PC-3 (cell line): Measurements from ENCODE around the gene ZXDC. TPM values are rescaled to one million over a fixed set of nuclear protein-coding genes. Genes with fewer than 3 reads are reported as not detected.

Source experiments
- ATAC-seq: fragments of 200-7000 bp; cut with Tn5 transposase; 2 replicates; pipeline ENCODE4 v1.9.1; 2020; ENCODE audit warnings: mild to moderate bottlenecking, moderate library complexity
- BruUV-seq: library from RNA; stranded (reverse); fragments of 400-500 nt; replicated peaks from 2 replicates; lab custom pipeline; 2021; lab: Mats Ljungman, UMichigan
- CTCF ChIA-PET: fragments of 300-600 bp; sonication (Branson Sonifier 250); formaldehyde crosslinking; loops from one replicate; lab custom pipeline; 2022; ENCODE audit warnings: antibody characterized with exemption; lab: Charles Lee
- POLR2A ChIA-PET: fragments of 300-600 bp; sonication (Branson Sonifier 250); formaldehyde crosslinking; loops from one replicate; lab custom pipeline; 2022; ENCODE audit warnings: antibody characterized with exemption; ENCODE audit not compliant: unreplicated experiment; lab: Charles Lee
- DNase-seq: peaks from one replicate; pipeline ENCODE4 v3.0.0-alpha.2; 2015
- H2AFZ ChIP-seq: fragments of 300-600 bp; sonication (generic); 2 replicates; pipeline ENCODE4 v1.6.0; 2016; ENCODE audit warnings: antibody characterized with exemption, low read length
- H3F3A ChIP-seq: fragments of 300-600 bp; sonication (generic); one replicate; pipeline ENCODE4 v1.6.0; 2017; ENCODE audit warnings: antibody characterized with exemption, low read length, control low read depth, mild to moderate bottlenecking; ENCODE audit not compliant: unreplicated experiment
- H3K27ac ChIP-seq: fragments of 300-600 bp; sonication (generic); 2 replicates; pipeline ENCODE4 v1.5.1; 2016; ENCODE audit warnings: mild to moderate bottlenecking, low read length
- H3K27me3 ChIP-seq: fragments of 300-600 bp; sonication (generic); 2 replicates; pipeline ENCODE4 v1.6.1; 2016; ENCODE audit warnings: low read length, mixed read lengths
- H3K36me3 ChIP-seq: fragments of 300-600 bp; sonication (generic); 2 replicates; pipeline ENCODE4 v1.6.1; 2016; ENCODE audit warnings: low read depth, mixed run types, low read length, mixed read lengths
- H3K4me1 ChIP-seq: fragments of 300-600 bp; sonication (generic); 2 replicates; pipeline ENCODE4 v1.5.1; 2016; ENCODE audit warnings: low read length; ENCODE audit not compliant: insufficient read depth
- H3K4me2 ChIP-seq: fragments of 300-600 bp; sonication (generic); 2 replicates; pipeline ENCODE4 v1.6.0; 2016; ENCODE audit warnings: low read length
- H3K4me3 ChIP-seq: fragments of 300-600 bp; sonication (generic); 2 replicates; pipeline ENCODE4 v1.5.1; 2016; ENCODE audit warnings: mild to moderate bottlenecking, low read length, mixed read lengths
- H3K79me2 ChIP-seq: fragments of 300-600 bp; sonication (generic); 2 replicates; pipeline ENCODE4 v1.6.1; 2017; ENCODE audit warnings: low read length, mixed read lengths
- H3K9ac ChIP-seq: fragments of 300-600 bp; sonication (generic); 2 replicates; pipeline ENCODE4 v1.6.0; 2016; ENCODE audit warnings: mild to moderate bottlenecking, low read length
- H3K9me2 ChIP-seq: fragments of 300-600 bp; sonication (generic); replicated peaks from 2 replicates; pipeline ENCODE4 v1.6.1; 2016; ENCODE audit warnings: mixed run types, low read length, mixed read lengths
- H3K9me3 ChIP-seq: fragments of 300-600 bp; sonication (generic); 2 replicates; pipeline ENCODE4 v1.6.1; 2016; ENCODE audit warnings: low read length, mixed read lengths
- H4K20me1 ChIP-seq: fragments of 300-600 bp; sonication (generic); 2 replicates; pipeline ENCODE4 v1.6.1; 2016; ENCODE audit warnings: low read length, mixed read lengths
- CTCF ChIP-seq: fragments of 300-600 bp; sonication (generic); conservative IDR thresholded peaks from 2 replicates; pipeline ENCODE4 v1.5.1; 2017; ENCODE audit warnings: antibody characterized with exemption, low read depth, mild to moderate bottlenecking, low read length
- EZH2 ChIP-seq: fragments of 300-600 bp; sonication (generic); IDR thresholded peaks from one replicate; pipeline ENCODE4 v1.6.1; 2017; ENCODE audit warnings: antibody characterized with exemption, mild to moderate bottlenecking, low read length; ENCODE audit not compliant: unreplicated experiment
- EZH2phosphoT487 ChIP-seq: fragments of 300-600 bp; sonication (generic); IDR thresholded peaks from 2 replicates; pipeline ENCODE4 v1.6.1; 2018; ENCODE audit warnings: mild to moderate bottlenecking, antibody characterized with exemption, low read length, borderline replicate concordance
- intact Hi-C: fragments of 100-400 bp; cut with micrococcal nuclease; formaldehyde crosslinking; loops from 2 replicates; pipeline ENCODE4 v1.9.0; 2023
- total RNA-seq: library from RNA; depleted of rRNA; stranded (reverse); fragments of >200 nt; gene quantifications from 2 replicates; pipeline ENCODE4 v1.2.3, GENCODE V29; 2014

Gene ZXDC
- total RNA-seq, 1 experiment from 2014 or later: 18.7 TPM

DNA sequence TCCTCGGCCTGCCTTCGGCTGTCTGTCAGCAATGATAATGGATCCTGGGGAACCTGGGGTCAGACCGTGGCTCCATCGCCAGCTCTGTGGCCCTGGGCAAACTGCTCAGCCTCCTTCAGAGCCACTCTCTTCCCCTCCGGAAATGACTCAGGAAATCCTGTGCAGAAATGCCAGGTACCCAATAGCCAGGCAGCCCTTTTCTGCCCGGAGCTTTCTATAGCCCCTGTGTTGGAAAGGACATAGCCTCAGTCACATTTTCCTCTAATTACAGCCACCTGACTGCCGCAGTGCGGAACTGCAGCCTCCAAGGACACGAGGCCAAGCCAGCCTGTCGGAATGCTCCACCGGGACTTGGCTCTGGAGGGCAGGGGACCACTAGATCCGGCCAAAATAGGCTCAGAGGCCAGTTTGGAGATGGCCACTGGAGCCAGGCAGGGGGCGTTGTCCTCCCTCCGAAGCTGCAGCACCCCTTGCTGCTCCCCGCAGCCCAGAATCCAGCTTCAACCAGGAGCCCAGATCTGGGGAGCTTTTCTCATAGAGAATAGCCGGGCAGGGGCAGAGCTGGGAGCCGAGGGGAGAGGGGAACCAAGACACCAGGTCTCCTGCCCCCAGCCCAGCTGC lies 11.6 kb upstream of the ZXDC start:
- Histone ChIP-seq H3K4me3 (no peak overlapping the region), H3K9me2 (no peaks in the 10 kb centered on the region), H3K4me2 (no peak overlapping the region), H2AFZ (peak overlapping the region; percentile 42; the same call in 1 of the 2 replicates), H4K20me1 (no peaks in the 10 kb centered on the region), H3K27me3 (no peaks in the 10 kb centered on the region), H3K27ac (no peak overlapping the region), H3K9me3 (no peaks in the 10 kb centered on the region), H3F3A (no peaks in the 10 kb centered on the region), H3K79me2 (no peaks in the 10 kb centered on the region), H3K9ac (no peak overlapping the region), H3K36me3 (no peaks in the 10 kb centered on the region), H3K4me1 (peaks cover 7% of the 10 kb centered on the region; the same call in 1 of the 2 replicates)
- BruUV-seq: no TSS peak
- POLR2A ChIA-PET: no interaction called here
- DNase-seq (peak; percentile 48), ATAC-seq (peak; percentile 75)
- CTCF ChIA-PET: no interaction called here
- intact Hi-C loops: no loop called here
- TF ChIP-seq EZH2 (no peak), CTCF (no peak), EZH2phosphoT487 (no peak)

DNA sequence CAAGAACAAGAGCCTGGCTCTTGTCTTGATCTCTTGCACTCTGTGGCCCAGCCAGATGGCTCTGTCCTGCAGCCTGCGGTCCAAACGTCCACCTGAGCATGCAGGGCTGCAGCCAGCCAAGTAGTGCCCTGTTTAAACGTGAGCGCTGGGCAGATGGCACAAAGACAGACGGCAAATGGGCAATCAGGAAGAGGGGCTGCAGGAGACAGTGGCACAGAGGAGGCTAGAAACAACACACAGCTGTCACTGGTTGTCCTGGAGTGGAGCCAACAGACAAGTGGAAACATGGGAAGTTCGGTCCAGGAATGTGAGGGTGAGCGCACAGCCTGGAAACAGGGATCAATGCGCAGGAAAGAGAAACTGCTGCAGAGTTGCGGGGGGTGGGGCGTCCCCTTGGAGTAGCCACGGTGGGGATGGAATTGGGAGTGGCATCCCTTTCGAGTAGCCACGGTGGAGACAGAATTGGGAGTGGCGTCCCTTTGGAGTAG lies 10.7 kb upstream of the ZXDC start:
- Histone ChIP-seq H3K79me2 (no peaks in the 10 kb centered on the region), H3K27ac (no peak overlapping the region), H3K9me2 (no peaks in the 10 kb centered on the region), H3K4me1 (peaks cover 7% of the 10 kb centered on the region; the same call in 1 of the 2 replicates), H3K9me3 (no peaks in the 10 kb centered on the region), H3K4me3 (no peak overlapping the region), H3K27me3 (no peaks in the 10 kb centered on the region), H3K9ac (no peak overlapping the region), H4K20me1 (no peaks in the 10 kb centered on the region), H3F3A (no peaks in the 10 kb centered on the region), H3K36me3 (no peaks in the 10 kb centered on the region), H3K4me2 (no peak overlapping the region), H2AFZ (no peak overlapping the region)
- ATAC-seq: no peak
- DNase-seq: no peak
- intact Hi-C loops: no loop called here
- no peak for TF ChIP-seq EZH2phosphoT487
- no peak for TF ChIP-seq CTCF
- no peak for TF ChIP-seq EZH2
- CTCF ChIA-PET: no interaction called here
- POLR2A ChIA-PET: no interaction called here
- no TSS peak for BruUV-seq

- Histone ChIP-seq H3K4me2 (no peak overlapping the region), H2AFZ (no peak overlapping the region), H3K27me3 (no peaks in the 10 kb centered on the region), H3K4me1 (peaks cover 7% of the 10 kb centered on the region; the same call in 1 of the 2 replicates), H3K9ac (no peak overlapping the region), H4K20me1 (no peaks in the 10 kb centered on the region), H3K27ac (no peak overlapping the region), H3K9me3 (no peaks in the 10 kb centered on the region), H3K9me2 (no peaks in the 10 kb centered on the region), H3K79me2 (no peaks in the 10 kb centered on the region), H3K4me3 (no peak overlapping the region), H3K36me3 (no peaks in the 10 kb centered on the region), H3F3A (no peaks in the 10 kb centered on the region)
- no peak for DNase-seq
- intact Hi-C loops: no loop called here
- TF ChIP-seq CTCF (no peak), EZH2phosphoT487 (no peak), EZH2 (no peak)
- ChIA-PET POLR2A (no interaction called here), CTCF (no interaction called here)
- BruUV-seq: no TSS peak
- no peak for ATAC-seq
Measured at GRCh38 chr3:126485956-126486355, 10.3 kb upstream of the ZXDC start.
